ENCODE results near the gene SLC9A4. TPM values are rescaled to one million over a fixed set of nuclear protein-coding genes. Genes with fewer than 3 reads are reported as not detected.

Gene SLC9A4
- total and polyA plus RNA-seq, 2 donors (not counting 3 experiments of a cell fraction or from before 2014, with no cell fraction given): not detected

DNA sequence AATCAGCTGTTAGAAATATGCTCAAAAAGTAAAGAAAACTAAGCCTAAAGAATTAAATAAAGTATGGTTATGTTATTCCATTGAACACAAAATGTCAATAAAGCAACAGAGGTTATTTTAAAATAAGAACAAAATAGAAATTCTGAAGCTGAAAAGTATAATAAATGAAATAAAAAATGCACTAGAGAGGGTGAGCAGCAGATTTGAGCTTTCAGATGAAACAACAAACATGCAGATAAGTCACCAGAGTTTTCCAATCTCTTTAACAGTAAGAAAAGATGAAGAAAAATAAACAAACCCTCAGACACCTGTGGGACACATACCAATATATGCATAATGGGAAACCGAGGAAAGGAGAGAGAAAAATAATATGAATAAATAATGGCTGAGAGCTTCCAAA lies 76.0 kb downstream of the SLC9A4 start:
- Histone ChIP-seq H2AFZ (ENCODE audit: low read depth, low read length) (no peak overlapping the region), H4K20me1 (replicated peaks; ENCODE audit: control insufficient read depth, extremely low read depth, insufficient read depth, low read length) (no peaks in the 10 kb centered on the region), H3K79me2 (ENCODE audit: control insufficient read depth, insufficient read depth, low read length) (no peaks in the 10 kb centered on the region), H3K27me3 (ENCODE audit: control insufficient read depth in 2 of 2, insufficient read depth in 2 of 2, low read length in 2 of 2) (peaks cover 0 to 3% of the 10 kb centered on the region in 2 experiments), H3K27ac (ENCODE audit: insufficient read depth, low read depth, low read length) (no peak overlapping the region), H3K9me3 (replicated peaks; ENCODE audit: control insufficient read depth, insufficient read depth, low read length) (no peaks in the 10 kb centered on the region), H3K36me3 (ENCODE audit: control insufficient read depth in 2 of 2, extremely low read depth in 1 of 2, insufficient read depth in 2 of 2, low read length in 2 of 2) (no peaks in the 10 kb centered on the region), H3K4me1 (ENCODE audit: control insufficient read depth, extremely low read depth, insufficient read depth, low read length) (no peaks in the 10 kb centered on the region), H3K9ac (replicated peaks; ENCODE audit: extremely low read depth, insufficient read depth, low read length) (no peak overlapping the region), H3K4me3 (replicated peaks in 1 of 3; ENCODE audit: insufficient read depth in 1 of 3, low read depth in 1 of 3, low read length in 3 of 3) (no peak overlapping the region), H3K9me1 (replicated peaks; ENCODE audit: control insufficient read depth, extremely low read depth, insufficient read depth, low read length) (no peaks in the 10 kb centered on the region), H3K4me2 (ENCODE audit: insufficient read depth, low read length) (no peak overlapping the region)
- DNase-seq (ENCODE audit: low read depth, low spot score) (no peak), FAIRE-seq (no peak)
- dilution Hi-C loops (cut with MboI; ENCODE audit: extremely low pct_ligation_motif_present, low sequenced_read_pairs) (no loop called here), intact Hi-C loops (cut with micrococcal nuclease) (no loop called here)
- ChIA-PET POLR2A (no interaction called here), CTCF (interaction anchor here (1.7 kb wide), 1 partner anchor 11 kb away, joined by 5 read pairs; no protein-coding TSS in a partner anchor)
- no TSS peak for BruUV-seq (replicated peaks)
- TF ChIP-seq MYC (IDR thresholded peaks at IDR 0.05; ENCODE audit: low read depth, low read length): no peak
- TF ChIP-seq GATA2 (IDR thresholded peaks at IDR 0.05; ENCODE audit: insufficient read depth, insufficient read length, low read depth, low read length): no peak
- TF ChIP-seq POLR2AphosphoS5 (IDR thresholded peaks at IDR 0.05; ENCODE audit: insufficient read depth, low read depth, low read length): no peak
- no peak for TF ChIP-seq FOS (IDR thresholded peaks at IDR 0.05; ENCODE audit: borderline replicate concordance, insufficient read depth, low read length)
- TF ChIP-seq POLR2A (IDR thresholded peaks at IDR 0.05; ENCODE audit: low read depth, low read length): no peak
- no peak for TF ChIP-seq JUN (IDR thresholded peaks at IDR 0.05; ENCODE audit: borderline replicate concordance, insufficient read depth, insufficient read length, low read depth)
- TF ChIP-seq, protein P1, sequence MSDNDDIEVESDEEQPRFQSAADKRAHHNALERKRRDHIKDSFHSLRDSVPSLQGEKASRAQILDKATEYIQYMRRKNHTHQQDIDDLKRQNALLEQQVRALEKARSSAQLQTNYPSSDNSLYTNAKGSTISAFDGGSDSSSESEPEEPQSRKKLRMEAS (IDR thresholded peaks at IDR 0.05; ENCODE audit: insufficient read depth, insufficient read length): no peak
- TF ChIP-seq EZH2 (IDR thresholded peaks at IDR 0.05; ENCODE audit: borderline replicate concordance, low read depth, low read length, severe bottlenecking): no peak
- TF ChIP-seq, protein P2, sequence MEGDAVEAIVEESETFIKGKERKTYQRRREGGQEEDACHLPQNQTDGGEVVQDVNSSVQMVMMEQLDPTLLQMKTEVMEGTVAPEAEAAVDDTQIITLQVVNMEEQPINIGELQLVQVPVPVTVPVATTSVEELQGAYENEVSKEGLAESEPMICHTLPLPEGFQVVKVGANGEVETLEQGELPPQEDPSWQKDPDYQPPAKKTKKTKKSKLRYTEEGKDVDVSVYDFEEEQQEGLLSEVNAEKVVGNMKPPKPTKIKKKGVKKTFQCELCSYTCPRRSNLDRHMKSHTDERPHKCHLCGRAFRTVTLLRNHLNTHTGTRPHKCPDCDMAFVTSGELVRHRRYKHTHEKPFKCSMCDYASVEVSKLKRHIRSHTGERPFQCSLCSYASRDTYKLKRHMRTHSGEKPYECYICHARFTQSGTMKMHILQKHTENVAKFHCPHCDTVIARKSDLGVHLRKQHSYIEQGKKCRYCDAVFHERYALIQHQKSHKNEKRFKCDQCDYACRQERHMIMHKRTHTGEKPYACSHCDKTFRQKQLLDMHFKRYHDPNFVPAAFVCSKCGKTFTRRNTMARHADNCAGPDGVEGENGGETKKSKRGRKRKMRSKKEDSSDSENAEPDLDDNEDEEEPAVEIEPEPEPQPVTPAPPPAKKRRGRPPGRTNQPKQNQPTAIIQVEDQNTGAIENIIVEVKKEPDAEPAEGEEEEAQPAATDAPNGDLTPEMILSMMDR (IDR thresholded peaks at IDR 0.05; ENCODE audit: extremely low read depth in 1 of 2, insufficient read depth in 1 of 2, low read depth in 1 of 2, low read length in 2 of 2): no peak

Data from endothelial cell of umbilical vein (primary cell).